ENCODE data around the gene CERT1.

Gene CERT1

GRCh38 chr5:75446068-75446467, 65.4 kb downstream of the CERT1 start:
- H3K4me3 ChIP-seq (ENCODE audit: low read depth, low read length): no peak overlapping the region
- no peak for TF ChIP-seq CTCF (IDR thresholded peaks at IDR 0.05; ENCODE audit: borderline replicate concordance, insufficient read depth, low read depth, low read length)

GRCh38 chr5:75441560-75441959, 69.9 kb downstream of the CERT1 start:
- TF ChIP-seq CTCF (IDR thresholded peaks at IDR 0.05; ENCODE audit: borderline replicate concordance, insufficient read depth, low read depth, low read length): no peak

GRCh38 chr5:75439276-75439675, 72.2 kb downstream of the CERT1 start:
- H3K4me3 ChIP-seq (ENCODE audit: low read depth, low read length): no peak overlapping the region
- TF ChIP-seq CTCF (IDR thresholded peaks at IDR 0.05; ENCODE audit: borderline replicate concordance, insufficient read depth, low read depth, low read length): no peak

More at GRCh38 chr5:75441560-75441959, 69.9 kb downstream of the CERT1 start:
- no peak overlapping the region for H3K4me3 ChIP-seq (ENCODE audit: low read depth, low read length)

GRCh38 chr5:75438722-75439121, 72.7 kb downstream of the CERT1 start:
- H3K4me3 ChIP-seq (ENCODE audit: low read depth, low read length): no peak overlapping the region
- TF ChIP-seq CTCF (IDR thresholded peaks at IDR 0.05; ENCODE audit: borderline replicate concordance, insufficient read depth, low read depth, low read length): no peak

GRCh38 chr5:75435096-75435495, 76.3 kb downstream of the CERT1 start:
- no peak overlapping the region for H3K4me3 ChIP-seq (ENCODE audit: low read depth, low read length)
- TF ChIP-seq CTCF (IDR thresholded peaks at IDR 0.05; ENCODE audit: borderline replicate concordance, insufficient read depth, low read depth, low read length): no peak

GRCh38 chr5:75433814-75434506, 77.5 kb downstream of the CERT1 start:
- TF ChIP-seq CTCF (IDR thresholded peaks at IDR 0.05; ENCODE audit: borderline replicate concordance, insufficient read depth, low read depth, low read length): no peak

GRCh38 chr5:75414241-75414640, 97.2 kb downstream of the CERT1 start:
- no peak overlapping the region for H3K4me3 ChIP-seq (ENCODE audit: low read depth, low read length)
- no peak for TF ChIP-seq CTCF (IDR thresholded peaks at IDR 0.05; ENCODE audit: borderline replicate concordance, insufficient read depth, low read depth, low read length)

More at GRCh38 chr5:75433814-75434506, 77.5 kb downstream of the CERT1 start:
- no peak overlapping the region for H3K4me3 ChIP-seq (ENCODE audit: low read depth, low read length)
